ENCODE measurements around the gene PLEKHA7.

PLEKHA7 gene

GRCh38 chr11:16785520-16786128 lies 228.6 kb downstream of the PLEKHA7 start:
- DNase-seq, result peak; percentile 71
- H3K4me3 Mint-ChIP-seq, result no peak overlapping the region
- no peaks in the 10 kb centered on the region for H3K9me3 Mint-ChIP-seq
- no peak overlapping the region for H3K27ac Mint-ChIP-seq
- H3K4me1 Mint-ChIP-seq (ENCODE audit: low read depth), result no peaks in the 10 kb centered on the region
- no peaks in the 10 kb centered on the region for H3K27me3 Mint-ChIP-seq
- H3K36me3 Mint-ChIP-seq (ENCODE audit: low read depth), result no peaks in the 10 kb centered on the region

- DNase-seq, result no peak
- Mint-ChIP-seq H3K4me1 (ENCODE audit: low read depth) (no peaks in the 10 kb centered on the region), H3K4me3 (no peak overlapping the region), H3K36me3 (ENCODE audit: low read depth) (no peaks in the 10 kb centered on the region), H3K9me3 (no peaks in the 10 kb centered on the region), H3K27ac (no peak overlapping the region), H3K27me3 (no peaks in the 10 kb centered on the region)
Observed at GRCh38 chr11:16784666-16785065, 229.5 kb downstream of the PLEKHA7 start.

DNA sequence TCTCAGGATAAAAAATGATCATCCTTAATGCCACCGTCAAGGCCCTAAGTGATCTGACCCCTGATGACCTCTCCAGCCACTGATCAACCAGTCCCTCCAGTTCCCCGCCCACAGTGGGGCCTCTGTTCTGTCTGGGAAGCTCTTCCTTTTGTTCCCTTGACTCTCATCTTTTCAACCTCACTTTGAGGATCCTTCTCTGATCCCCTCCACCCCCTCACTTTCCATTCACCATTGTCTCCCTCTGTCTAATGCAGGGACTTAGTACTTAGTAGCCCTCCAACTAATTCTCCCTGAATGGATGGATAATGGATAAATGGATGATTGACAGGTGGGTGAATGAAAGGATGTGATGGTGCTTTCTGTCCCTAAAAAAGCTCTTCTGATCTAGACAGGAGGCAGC lies 230.1 kb downstream of the PLEKHA7 start:
- Mint-ChIP-seq H3K4me3 (no peak overlapping the region), H3K4me1 (ENCODE audit: low read depth) (no peaks in the 10 kb centered on the region), H3K36me3 (ENCODE audit: low read depth) (no peaks in the 10 kb centered on the region), H3K9me3 (no peaks in the 10 kb centered on the region), H3K27me3 (no peaks in the 10 kb centered on the region), H3K27ac (no peak overlapping the region)
- no peak for DNase-seq

GRCh38 chr11:16783321-16783801 lies 230.9 kb downstream of the PLEKHA7 start:
- no peaks in the 10 kb centered on the region for H3K4me1 Mint-ChIP-seq (ENCODE audit: low read depth)
- H3K27ac Mint-ChIP-seq, result no peak overlapping the region
- H3K4me3 Mint-ChIP-seq, result no peak overlapping the region
- no peaks in the 10 kb centered on the region for H3K27me3 Mint-ChIP-seq
- H3K9me3 Mint-ChIP-seq, result no peaks in the 10 kb centered on the region
- no peaks in the 10 kb centered on the region for H3K36me3 Mint-ChIP-seq (ENCODE audit: low read depth)
- DNase-seq, result no peak

- Mint-ChIP-seq H3K9me3 (no peaks in the 10 kb centered on the region), H3K4me3 (no peak overlapping the region), H3K36me3 (ENCODE audit: low read depth) (no peaks in the 10 kb centered on the region), H3K27ac (no peak overlapping the region), H3K27me3 (no peaks in the 10 kb centered on the region), H3K4me1 (ENCODE audit: low read depth) (no peaks in the 10 kb centered on the region)
- no peak for DNase-seq
Observed at GRCh38 chr11:16781936-16782919, 232.0 kb downstream of the PLEKHA7 start.

DNA sequence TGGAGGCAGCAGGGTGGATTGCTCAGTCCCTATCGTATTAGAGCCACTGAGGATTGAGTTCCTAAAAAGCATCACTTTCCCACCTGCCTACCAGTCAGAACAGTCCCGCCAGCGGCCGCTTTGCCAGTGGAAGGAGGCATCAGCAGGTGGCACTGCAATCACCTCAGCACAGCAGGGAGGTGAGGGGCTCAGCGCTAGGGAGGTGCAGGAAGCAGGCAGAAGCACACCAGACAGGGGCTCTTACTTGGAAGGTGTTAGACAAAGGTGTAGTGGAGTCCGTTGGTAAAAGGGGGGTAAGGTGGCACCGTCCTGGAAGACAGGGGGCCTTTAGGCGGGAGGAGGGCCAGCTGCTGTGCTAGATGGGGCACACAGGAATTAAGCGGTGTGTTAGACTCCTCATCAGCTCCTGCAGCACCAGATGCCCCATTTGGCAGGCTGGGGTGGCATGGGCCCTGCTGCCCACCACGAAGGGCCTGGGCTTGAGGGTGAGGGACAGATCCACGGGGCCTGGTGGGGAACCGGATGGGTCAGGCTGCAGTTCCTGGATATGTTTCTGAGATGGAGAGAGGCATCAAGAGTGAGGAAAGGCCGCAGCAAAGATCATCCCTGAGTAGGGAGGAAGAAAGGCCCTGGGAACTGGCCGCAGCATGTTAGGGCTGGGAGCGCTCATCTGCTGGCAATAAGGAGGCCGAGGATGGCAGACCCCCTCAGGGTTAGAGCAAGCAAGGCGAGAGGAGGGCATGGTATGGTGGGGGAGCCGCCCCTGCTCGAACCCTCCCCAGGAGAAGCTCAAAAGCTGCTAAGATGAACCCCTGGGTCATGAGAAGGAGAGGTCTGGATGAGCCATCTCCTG lies 233.3 kb downstream of the PLEKHA7 start:
- DNase-seq, result no peak
- Mint-ChIP-seq H3K27me3 (no peaks in the 10 kb centered on the region), H3K9me3 (no peaks in the 10 kb centered on the region), H3K36me3 (ENCODE audit: low read depth) (no peaks in the 10 kb centered on the region), H3K27ac (no peak overlapping the region), H3K4me3 (no peak overlapping the region), H3K4me1 (ENCODE audit: low read depth) (no peaks in the 10 kb centered on the region)

DNA sequence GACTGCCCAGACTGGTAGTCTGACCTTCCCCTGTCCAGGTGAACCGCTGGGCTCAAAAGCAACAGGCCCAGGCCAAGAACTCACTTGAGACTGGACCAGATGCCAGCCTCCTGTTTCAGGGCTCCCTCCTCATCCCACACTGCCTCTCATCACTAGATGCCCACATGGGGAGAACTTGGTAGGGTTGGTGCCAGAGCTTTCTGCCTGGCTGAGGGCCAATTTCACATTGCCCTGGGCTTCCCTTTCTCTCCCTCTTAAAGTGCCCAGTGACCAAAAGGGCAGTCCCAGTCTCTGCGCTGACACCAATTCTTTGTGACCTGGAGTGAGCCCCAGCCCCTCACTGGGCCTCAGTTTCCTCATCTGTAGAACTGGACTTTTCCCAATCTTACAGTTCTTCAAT lies 234.1 kb downstream of the PLEKHA7 start:
- Mint-ChIP-seq H3K27ac (no peak overlapping the region), H3K27me3 (no peaks in the 10 kb centered on the region), H3K9me3 (no peaks in the 10 kb centered on the region), H3K4me3 (no peak overlapping the region), H3K36me3 (ENCODE audit: low read depth) (no peaks in the 10 kb centered on the region), H3K4me1 (ENCODE audit: low read depth) (no peaks in the 10 kb centered on the region)
- no peak for DNase-seq

GRCh38 chr11:16779436-16779835 lies 234.8 kb downstream of the PLEKHA7 start:
- no peak for DNase-seq
- Mint-ChIP-seq H3K4me3 (no peak overlapping the region), H3K9me3 (no peaks in the 10 kb centered on the region), H3K36me3 (ENCODE audit: low read depth) (no peaks in the 10 kb centered on the region), H3K27ac (no peak overlapping the region), H3K4me1 (ENCODE audit: low read depth) (no peaks in the 10 kb centered on the region), H3K27me3 (no peaks in the 10 kb centered on the region)

DNA sequence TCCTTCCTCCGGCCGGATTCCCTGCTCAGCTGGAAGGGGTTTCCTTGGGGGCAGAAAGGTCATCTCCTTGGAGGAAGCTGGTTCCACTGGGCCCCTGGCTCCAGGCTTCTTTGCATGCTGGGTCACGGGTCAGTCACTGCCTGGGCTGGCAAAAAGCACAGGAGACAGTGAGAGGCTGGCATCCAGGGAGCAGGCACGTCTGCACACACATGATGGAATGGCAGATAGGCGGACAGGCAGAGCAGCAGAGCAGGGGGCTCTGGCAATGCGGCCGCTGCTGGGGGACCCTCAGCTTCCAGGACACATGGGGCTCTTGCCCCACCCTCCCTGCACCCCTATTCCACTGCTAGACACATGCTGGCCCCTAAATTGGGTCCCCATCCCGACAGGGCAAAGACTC lies 235.3 kb downstream of the PLEKHA7 start:
- no peaks in the 10 kb centered on the region for H3K36me3 Mint-ChIP-seq (ENCODE audit: low read depth)
- H3K27ac Mint-ChIP-seq, result no peak overlapping the region
- no peaks in the 10 kb centered on the region for H3K27me3 Mint-ChIP-seq
- DNase-seq, result no peak
- no peak overlapping the region for H3K4me3 Mint-ChIP-seq
- H3K9me3 Mint-ChIP-seq, result no peaks in the 10 kb centered on the region
- no peaks in the 10 kb centered on the region for H3K4me1 Mint-ChIP-seq (ENCODE audit: low read depth)

- no peak overlapping the region for H3K27ac Mint-ChIP-seq
- H3K4me3 Mint-ChIP-seq, result no peak overlapping the region
- no peaks in the 10 kb centered on the region for H3K9me3 Mint-ChIP-seq
- DNase-seq, result no peak
- no peaks in the 10 kb centered on the region for H3K36me3 Mint-ChIP-seq (ENCODE audit: low read depth)
- H3K27me3 Mint-ChIP-seq, result no peaks in the 10 kb centered on the region
- no peaks in the 10 kb centered on the region for H3K4me1 Mint-ChIP-seq (ENCODE audit: low read depth)
Observed at GRCh38 chr11:16778286-16778685, 235.9 kb downstream of the PLEKHA7 start.

- no peak overlapping the region for H3K4me3 Mint-ChIP-seq
- H3K27me3 Mint-ChIP-seq, result no peaks in the 10 kb centered on the region
- no peak overlapping the region for H3K27ac Mint-ChIP-seq
- no peaks in the 10 kb centered on the region for H3K4me1 Mint-ChIP-seq (ENCODE audit: low read depth)
- H3K36me3 Mint-ChIP-seq (ENCODE audit: low read depth), result no peaks in the 10 kb centered on the region
- no peak for DNase-seq
- H3K9me3 Mint-ChIP-seq, result no peaks in the 10 kb centered on the region
Observed at GRCh38 chr11:16777613-16777975, 236.6 kb downstream of the PLEKHA7 start.

DNA sequence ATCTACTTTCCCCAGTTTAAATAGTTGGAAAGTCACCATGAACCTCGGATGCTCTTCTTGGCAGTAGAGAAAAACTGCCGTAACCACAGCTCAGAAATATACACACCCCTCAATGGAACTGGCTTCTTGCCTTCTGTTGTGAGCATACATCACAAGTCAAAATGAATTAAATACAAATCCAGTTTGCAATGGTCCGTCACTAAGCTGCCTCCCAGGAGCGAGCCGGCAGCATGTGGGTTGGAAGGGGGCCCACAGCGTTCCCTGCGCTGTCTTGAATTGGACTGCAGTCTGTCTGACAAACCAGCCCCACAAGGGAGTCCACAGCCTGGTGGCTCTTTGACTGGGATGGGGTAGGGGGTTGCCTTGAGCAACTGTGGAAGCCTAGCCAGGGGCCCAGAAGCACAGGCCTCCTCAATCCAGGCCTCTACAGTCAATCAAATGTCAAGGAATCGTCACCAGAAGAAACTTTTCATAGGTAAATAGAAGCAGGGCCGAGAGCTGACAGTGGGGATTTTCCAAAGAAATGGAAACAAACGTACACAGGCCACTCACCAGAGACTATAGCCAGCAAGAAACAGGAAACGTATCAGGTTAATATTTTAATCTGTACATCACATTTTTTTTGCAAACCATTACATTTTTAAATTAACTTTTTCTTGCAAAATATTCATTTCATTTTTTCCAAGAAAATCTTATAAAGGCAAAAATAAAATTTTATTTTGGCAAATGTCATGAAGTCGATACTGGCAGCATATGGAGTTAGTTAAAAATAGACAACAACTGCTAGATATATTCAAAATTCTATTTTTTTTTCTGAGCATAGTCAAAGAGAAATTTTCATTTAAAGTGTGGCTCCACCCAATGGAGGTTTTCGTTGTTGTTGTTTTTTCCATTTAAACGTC lies 237.3 kb downstream of the PLEKHA7 start:
- no peaks in the 10 kb centered on the region for H3K4me1 Mint-ChIP-seq (ENCODE audit: low read depth)
- no peak overlapping the region for H3K27ac Mint-ChIP-seq
- H3K9me3 Mint-ChIP-seq, result no peaks in the 10 kb centered on the region
- DNase-seq, result no peak
- no peaks in the 10 kb centered on the region for H3K36me3 Mint-ChIP-seq (ENCODE audit: low read depth)
- H3K4me3 Mint-ChIP-seq, result no peak overlapping the region
- H3K27me3 Mint-ChIP-seq, result no peaks in the 10 kb centered on the region

DNA sequence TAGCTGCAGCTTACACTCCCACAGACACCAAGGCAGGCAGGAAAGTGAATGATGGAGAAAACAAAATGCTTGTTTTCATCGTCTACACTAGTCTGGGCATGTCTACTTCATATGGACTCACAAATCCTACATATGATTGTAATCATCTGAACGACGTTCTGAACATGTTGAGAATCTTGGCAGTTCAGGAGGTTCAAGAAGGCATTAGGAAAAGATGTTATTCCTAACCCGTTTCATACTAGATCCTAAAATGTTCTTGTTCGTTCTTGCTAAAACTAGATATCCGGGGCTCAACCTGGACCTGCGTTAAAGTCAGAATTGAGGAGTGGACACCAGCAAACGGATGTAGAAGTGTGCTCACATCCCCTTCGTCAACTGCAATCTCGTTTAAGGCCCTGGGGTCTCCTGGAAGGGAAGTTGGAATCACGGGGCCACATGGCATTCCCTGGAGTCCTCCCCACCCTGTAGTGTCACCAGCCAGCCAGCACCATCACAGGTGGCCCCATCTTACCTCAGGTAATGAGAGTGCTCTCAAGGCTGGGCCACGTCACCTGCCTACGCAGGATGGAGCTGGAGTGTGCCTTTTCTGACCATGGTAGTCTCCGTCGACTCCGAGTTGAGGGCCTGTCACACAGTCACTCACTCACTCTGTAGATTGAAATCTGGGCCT lies 238.5 kb downstream of the PLEKHA7 start:
- Mint-ChIP-seq H3K27me3 (no peaks in the 10 kb centered on the region), H3K9me3 (no peaks in the 10 kb centered on the region), H3K4me3 (no peak overlapping the region), H3K27ac (no peak overlapping the region), H3K36me3 (ENCODE audit: low read depth) (no peaks in the 10 kb centered on the region), H3K4me1 (ENCODE audit: low read depth) (no peaks in the 10 kb centered on the region)
- DNase-seq, result no peak
